Measurements from ENCODE around the gene AGMAT.

GRCh38 chr1:15575549-15576150, 9.2 kb downstream of the AGMAT start:
- no peak for TF ChIP-seq ZFX (IDR thresholded peaks at IDR 0.05; ENCODE audit: borderline replicate concordance)
- TF ChIP-seq, protein P1, sequence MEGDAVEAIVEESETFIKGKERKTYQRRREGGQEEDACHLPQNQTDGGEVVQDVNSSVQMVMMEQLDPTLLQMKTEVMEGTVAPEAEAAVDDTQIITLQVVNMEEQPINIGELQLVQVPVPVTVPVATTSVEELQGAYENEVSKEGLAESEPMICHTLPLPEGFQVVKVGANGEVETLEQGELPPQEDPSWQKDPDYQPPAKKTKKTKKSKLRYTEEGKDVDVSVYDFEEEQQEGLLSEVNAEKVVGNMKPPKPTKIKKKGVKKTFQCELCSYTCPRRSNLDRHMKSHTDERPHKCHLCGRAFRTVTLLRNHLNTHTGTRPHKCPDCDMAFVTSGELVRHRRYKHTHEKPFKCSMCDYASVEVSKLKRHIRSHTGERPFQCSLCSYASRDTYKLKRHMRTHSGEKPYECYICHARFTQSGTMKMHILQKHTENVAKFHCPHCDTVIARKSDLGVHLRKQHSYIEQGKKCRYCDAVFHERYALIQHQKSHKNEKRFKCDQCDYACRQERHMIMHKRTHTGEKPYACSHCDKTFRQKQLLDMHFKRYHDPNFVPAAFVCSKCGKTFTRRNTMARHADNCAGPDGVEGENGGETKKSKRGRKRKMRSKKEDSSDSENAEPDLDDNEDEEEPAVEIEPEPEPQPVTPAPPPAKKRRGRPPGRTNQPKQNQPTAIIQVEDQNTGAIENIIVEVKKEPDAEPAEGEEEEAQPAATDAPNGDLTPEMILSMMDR (IDR thresholded peaks at IDR 0.05) = no peak
